PFSK-1 (cell line): ENCODE results near the gene GEN1.

Experiments used
- FOXP2 ChIP-seq: optimal IDR thresholded peaks from 2 replicates; pipeline ENCODE3; 2011; ENCODE audit warnings: borderline replicate concordance, control low read depth, inconsistent platforms; ENCODE audit not compliant: insufficient read depth; ENCODE audit errors: extremely low read length, extremely low read depth
- POLR2AphosphoS5 ChIP-seq: IDR thresholded peaks from 2 replicates; pipeline ENCODE4 v1.6.1; 2012; ENCODE audit warnings: low read depth, mild to moderate bottlenecking, control low read depth, low read length, moderate library complexity
- SIN3A ChIP-seq: IDR thresholded peaks from 2 replicates; pipeline ENCODE4 v1.6.1; 2012; ENCODE audit warnings: mild to moderate bottlenecking, low read length, moderate library complexity, borderline replicate concordance; ENCODE audit not compliant: insufficient read depth
- TAF1 ChIP-seq: IDR thresholded peaks from 2 replicates; pipeline ENCODE4 v1.6.1; 2012; ENCODE audit warnings: low read length, control low read depth, borderline replicate concordance; ENCODE audit not compliant: insufficient read depth
- TF ChIP-seq, protein P1 (sequence below), 2 experiments: IDR thresholded peaks; 2 replicates each; pipeline versions ENCODE4 v1.6.1 to v1.8.0; 2011 to 2012; ENCODE audit warnings: low read depth in 2 of 2, low read length in 2 of 2, control low read depth in 1 of 2, inconsistent platforms in 1 of 2, mild to moderate bottlenecking in 1 of 2, moderate library complexity in 1 of 2; ENCODE audit not compliant: insufficient read depth in 1 of 2

The GEN1 gene

GRCh38 chr2:17805717-17806363 is 51.9 kb downstream of the GEN1 start:
- TF ChIP-seq TAF1 (no peak), POLR2AphosphoS5 (no peak), SIN3A (no peak), FOXP2 (no peak)
- TF ChIP-seq, protein P1, sequence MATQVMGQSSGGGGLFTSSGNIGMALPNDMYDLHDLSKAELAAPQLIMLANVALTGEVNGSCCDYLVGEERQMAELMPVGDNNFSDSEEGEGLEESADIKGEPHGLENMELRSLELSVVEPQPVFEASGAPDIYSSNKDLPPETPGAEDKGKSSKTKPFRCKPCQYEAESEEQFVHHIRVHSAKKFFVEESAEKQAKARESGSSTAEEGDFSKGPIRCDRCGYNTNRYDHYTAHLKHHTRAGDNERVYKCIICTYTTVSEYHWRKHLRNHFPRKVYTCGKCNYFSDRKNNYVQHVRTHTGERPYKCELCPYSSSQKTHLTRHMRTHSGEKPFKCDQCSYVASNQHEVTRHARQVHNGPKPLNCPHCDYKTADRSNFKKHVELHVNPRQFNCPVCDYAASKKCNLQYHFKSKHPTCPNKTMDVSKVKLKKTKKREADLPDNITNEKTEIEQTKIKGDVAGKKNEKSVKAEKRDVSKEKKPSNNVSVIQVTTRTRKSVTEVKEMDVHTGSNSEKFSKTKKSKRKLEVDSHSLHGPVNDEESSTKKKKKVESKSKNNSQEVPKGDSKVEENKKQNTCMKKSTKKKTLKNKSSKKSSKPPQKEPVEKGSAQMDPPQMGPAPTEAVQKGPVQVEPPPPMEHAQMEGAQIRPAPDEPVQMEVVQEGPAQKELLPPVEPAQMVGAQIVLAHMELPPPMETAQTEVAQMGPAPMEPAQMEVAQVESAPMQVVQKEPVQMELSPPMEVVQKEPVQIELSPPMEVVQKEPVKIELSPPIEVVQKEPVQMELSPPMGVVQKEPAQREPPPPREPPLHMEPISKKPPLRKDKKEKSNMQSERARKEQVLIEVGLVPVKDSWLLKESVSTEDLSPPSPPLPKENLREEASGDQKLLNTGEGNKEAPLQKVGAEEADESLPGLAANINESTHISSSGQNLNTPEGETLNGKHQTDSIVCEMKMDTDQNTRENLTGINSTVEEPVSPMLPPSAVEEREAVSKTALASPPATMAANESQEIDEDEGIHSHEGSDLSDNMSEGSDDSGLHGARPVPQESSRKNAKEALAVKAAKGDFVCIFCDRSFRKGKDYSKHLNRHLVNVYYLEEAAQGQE (IDR thresholded peaks at IDR 0.05; ENCODE audit: insufficient read depth in 1 of 2, low read depth in 2 of 2, low read length in 2 of 2): no peak

DNA sequence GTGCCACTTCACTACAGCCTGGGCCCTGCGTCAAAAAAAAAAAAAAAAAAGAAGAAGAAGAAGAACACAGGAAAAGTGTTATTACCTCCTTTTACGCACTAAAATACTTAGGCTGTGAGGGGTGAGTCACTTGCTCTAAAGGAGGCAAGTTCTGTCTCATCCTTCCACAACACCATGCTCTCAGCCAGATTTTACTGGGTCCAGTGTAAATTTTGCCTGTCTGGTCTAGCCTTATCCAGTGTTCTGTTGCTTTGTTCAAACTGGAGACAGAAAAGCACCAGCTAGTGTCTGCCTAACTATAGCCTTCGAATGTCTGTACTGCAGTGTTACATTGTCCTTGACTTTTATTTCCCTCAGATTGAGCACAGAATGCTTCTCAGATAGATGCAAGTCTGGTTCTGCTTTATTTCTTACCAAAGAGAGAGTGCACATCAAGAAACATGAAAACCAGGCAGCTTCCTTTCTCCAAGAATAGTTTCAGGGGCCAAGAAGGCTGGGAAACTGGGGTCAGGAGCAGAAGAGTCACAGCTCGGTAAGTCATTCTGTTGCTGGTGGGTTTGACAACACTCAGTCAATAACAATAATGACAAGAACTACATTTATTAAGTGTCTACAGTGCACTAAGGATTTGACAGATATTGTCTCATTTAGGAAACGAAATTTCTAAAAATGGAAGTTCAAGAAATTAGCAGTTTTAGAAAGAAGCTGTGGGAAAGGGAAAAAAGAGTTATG is 59.2 kb downstream of the GEN1 start:
- no peak for TF ChIP-seq SIN3A
- TF ChIP-seq, protein P1 (IDR thresholded peaks at IDR 0.05; ENCODE audit: insufficient read depth in 1 of 2, low read depth in 2 of 2, low read length in 2 of 2): no peak
- TF ChIP-seq POLR2AphosphoS5: no peak
- TF ChIP-seq TAF1: no peak
- no peak for TF ChIP-seq FOXP2

- TF ChIP-seq POLR2AphosphoS5 (no peak), SIN3A (no peak), TAF1 (no peak), FOXP2 (no peak)
- TF ChIP-seq, protein P1 (IDR thresholded peaks at IDR 0.05; ENCODE audit: insufficient read depth in 1 of 2, low read depth in 2 of 2, low read length in 2 of 2): no peak
Observed at GRCh38 chr2:17813742-17814473, 60.0 kb downstream of the GEN1 start.

- TF ChIP-seq POLR2AphosphoS5: no peak
- no peak for TF ChIP-seq FOXP2
- TF ChIP-seq, protein P1 (IDR thresholded peaks at IDR 0.05; ENCODE audit: insufficient read depth in 1 of 2, low read depth in 2 of 2, low read length in 2 of 2): no peak
- TF ChIP-seq SIN3A: no peak
- TF ChIP-seq TAF1: no peak
Observed at GRCh38 chr2:17814601-17815000, 60.7 kb downstream of the GEN1 start.
